Ishikawa (cell line): ENCODE results near the gene APOL5.

Experiments used
- CREB1 ChIP-seq: IDR thresholded peaks from 2 replicates; pipeline ENCODE4 v1.6.1; 2012; ENCODE audit warnings: low read depth
- EGR1 ChIP-seq: IDR thresholded peaks from 2 replicates; pipeline ENCODE4 v1.6.1; 2012
- RAD21 ChIP-seq: IDR thresholded peaks from 2 replicates; pipeline ENCODE4 v1.6.1; 2012; ENCODE audit warnings: low read depth
- TEAD4 ChIP-seq: IDR thresholded peaks from 2 replicates; pipeline ENCODE4 v1.6.1; 2012
- YY1 ChIP-seq: IDR thresholded peaks from 2 replicates; pipeline ENCODE4 v1.6.1; 2012; ENCODE audit warnings: low read depth

- TF ChIP-seq EGR1, result no peak
- no peak for TF ChIP-seq TEAD4
- TF ChIP-seq CREB1, result no peak
- no peak for TF ChIP-seq YY1
- no peak for TF ChIP-seq RAD21
These were observed 17.9 kb downstream of the APOL5 start for GRCh38 chr22:35735542-35735941.
